ENCODE results near the gene HCK. TPM values are rescaled to one million over a fixed set of nuclear protein-coding genes. Genes with fewer than 3 reads are reported as not detected.

HCK gene
- polyA plus RNA-seq, 1 experiment: 0.05 TPM

GRCh38 chr20:32007787-32008616 is 44.0 kb upstream of the HCK start:
- H3K36me3 ChIP-seq (ENCODE audit: control insufficient read depth, insufficient read depth, low read length): no peaks in the 10 kb centered on the region
- ChIA-PET POLR2A (no interaction called here), CTCF (interaction anchor here (0.5 to 2.5 kb wide), 8 partner anchors 9 to 112 kb away, joined by 3 to 11 read pairs (median 4); partner anchors contain the start of gene PDRG1)
- peaks cover 8% of the 10 kb centered on the region for H3K27me3 ChIP-seq (ENCODE audit: control insufficient read depth, insufficient read depth, low read length)
- no peak for DNase-seq (ENCODE audit: low read depth)
- no peak overlapping the region for H3K4me3 ChIP-seq (ENCODE audit: low read depth, low read length)
- TF ChIP-seq, protein P1, sequence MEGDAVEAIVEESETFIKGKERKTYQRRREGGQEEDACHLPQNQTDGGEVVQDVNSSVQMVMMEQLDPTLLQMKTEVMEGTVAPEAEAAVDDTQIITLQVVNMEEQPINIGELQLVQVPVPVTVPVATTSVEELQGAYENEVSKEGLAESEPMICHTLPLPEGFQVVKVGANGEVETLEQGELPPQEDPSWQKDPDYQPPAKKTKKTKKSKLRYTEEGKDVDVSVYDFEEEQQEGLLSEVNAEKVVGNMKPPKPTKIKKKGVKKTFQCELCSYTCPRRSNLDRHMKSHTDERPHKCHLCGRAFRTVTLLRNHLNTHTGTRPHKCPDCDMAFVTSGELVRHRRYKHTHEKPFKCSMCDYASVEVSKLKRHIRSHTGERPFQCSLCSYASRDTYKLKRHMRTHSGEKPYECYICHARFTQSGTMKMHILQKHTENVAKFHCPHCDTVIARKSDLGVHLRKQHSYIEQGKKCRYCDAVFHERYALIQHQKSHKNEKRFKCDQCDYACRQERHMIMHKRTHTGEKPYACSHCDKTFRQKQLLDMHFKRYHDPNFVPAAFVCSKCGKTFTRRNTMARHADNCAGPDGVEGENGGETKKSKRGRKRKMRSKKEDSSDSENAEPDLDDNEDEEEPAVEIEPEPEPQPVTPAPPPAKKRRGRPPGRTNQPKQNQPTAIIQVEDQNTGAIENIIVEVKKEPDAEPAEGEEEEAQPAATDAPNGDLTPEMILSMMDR (IDR thresholded peaks at IDR 0.05; ENCODE audit: insufficient read depth, low read depth, low read length): no peak

- TF ChIP-seq, protein P1 (IDR thresholded peaks at IDR 0.05; ENCODE audit: insufficient read depth, low read depth, low read length): no peak
- CTCF ChIA-PET: interaction anchor here (1.2 kb wide), 1 partner anchor 23 kb away, joined by 3 read pairs; no protein-coding TSS in a partner anchor
- Histone ChIP-seq H3K27me3 (ENCODE audit: control insufficient read depth, insufficient read depth, low read length) (peaks cover 8% of the 10 kb centered on the region), H3K36me3 (ENCODE audit: control insufficient read depth, insufficient read depth, low read length) (no peaks in the 10 kb centered on the region), H3K4me3 (ENCODE audit: low read depth, low read length) (no peak overlapping the region)
- DNase-seq (ENCODE audit: low read depth): no peak
- POLR2A ChIA-PET: no interaction called here
Measured at GRCh38 chr20:32009564-32009963, 42.5 kb upstream of the HCK start.

DNA sequence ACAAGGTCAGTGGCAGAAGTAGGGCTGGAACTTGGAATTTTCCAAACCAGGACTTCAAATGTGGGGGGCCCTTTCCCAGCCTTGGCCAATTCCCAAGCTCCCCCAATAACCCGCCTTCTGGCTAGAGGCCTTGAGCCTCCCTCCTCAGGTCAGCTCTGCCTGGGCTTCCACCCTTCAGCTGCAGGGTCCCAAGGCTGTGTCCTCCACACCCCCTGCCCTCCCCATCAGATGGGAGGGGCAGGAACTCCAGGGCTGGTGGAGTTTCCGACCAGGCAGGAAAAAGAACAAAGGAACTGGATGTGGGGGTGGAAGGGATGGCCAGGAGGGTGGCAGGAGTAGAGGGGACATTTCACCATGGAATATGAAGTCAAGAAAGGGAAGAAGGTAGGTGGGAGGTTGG is 41.9 kb upstream of the HCK start, which contains the start of gene CCM2L:
CCM2L (plus strand) TSS at position 338 of the 400 bp plus-strand sequence; CDS start at position 355, 17 bp downstream.
- TF ChIP-seq, protein P1 (IDR thresholded peaks at IDR 0.05; ENCODE audit: insufficient read depth, low read depth, low read length): no peak
- Histone ChIP-seq H3K4me3 (ENCODE audit: low read depth, low read length) (no peak within 1 kb of the TSS), H3K27me3 (ENCODE audit: control insufficient read depth, insufficient read depth, low read length) (peaks cover 12% of the 10 kb centered on the region), H3K36me3 (ENCODE audit: control insufficient read depth, insufficient read depth, low read length) (no peaks in the 10 kb centered on the region)
- CTCF ChIA-PET: interaction anchor here (1.2 kb wide), 1 partner anchor 22 kb away, joined by 3 read pairs; no protein-coding TSS in a partner anchor
- POLR2A ChIA-PET: no interaction called here
- no peak for DNase-seq (ENCODE audit: low read depth)

DNA sequence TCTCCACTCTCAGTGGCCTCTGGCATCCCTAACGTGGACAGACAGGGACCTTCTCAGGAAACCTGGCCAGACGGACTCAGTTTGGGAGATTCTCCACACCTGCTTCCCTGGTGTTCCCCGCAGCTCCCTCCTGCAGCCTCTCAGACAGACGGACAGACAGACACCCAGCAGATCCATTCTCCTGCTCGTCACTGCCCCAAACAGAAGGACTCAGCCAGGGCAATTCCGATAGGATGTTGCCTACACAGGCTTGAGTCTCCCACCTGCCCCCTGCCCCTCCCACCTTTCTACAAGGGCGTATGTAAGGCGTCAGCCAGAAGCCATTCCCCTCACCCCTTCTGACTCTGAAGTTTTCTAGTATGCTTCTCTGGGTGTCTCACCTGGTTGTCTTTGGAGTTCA is 41.4 kb upstream of the HCK start:
- TF ChIP-seq, protein P1 (IDR thresholded peaks at IDR 0.05; ENCODE audit: insufficient read depth, low read depth, low read length): no peak
- ChIA-PET CTCF (interaction anchor here (1.2 kb wide), 1 partner anchor 22 kb away, joined by 3 read pairs; no protein-coding TSS in a partner anchor), POLR2A (no interaction called here)
- Histone ChIP-seq H3K36me3 (ENCODE audit: control insufficient read depth, insufficient read depth, low read length) (no peaks in the 10 kb centered on the region), H3K4me3 (ENCODE audit: low read depth, low read length) (no peak overlapping the region), H3K27me3 (ENCODE audit: control insufficient read depth, insufficient read depth, low read length) (peaks cover 16% of the 10 kb centered on the region)
- DNase-seq (ENCODE audit: low read depth): no peak

GRCh38 chr20:32012159-32012688 is 39.8 kb upstream of the HCK start:
- POLR2A ChIA-PET: no interaction called here
- TF ChIP-seq, protein P1 (IDR thresholded peaks at IDR 0.05; ENCODE audit: insufficient read depth, low read depth, low read length): no peak
- no peak for DNase-seq (ENCODE audit: low read depth)
- CTCF ChIA-PET: interaction anchor here (1.1 to 2.8 kb wide), 4 partner anchors 11 to 23 kb away, joined by 3 to 9 read pairs (median 4); no protein-coding TSS in a partner anchor
- no peaks in the 10 kb centered on the region for H3K36me3 ChIP-seq (ENCODE audit: control insufficient read depth, insufficient read depth, low read length)
- H3K27me3 ChIP-seq (ENCODE audit: control insufficient read depth, insufficient read depth, low read length): peaks cover 16% of the 10 kb centered on the region
- H3K4me3 ChIP-seq (ENCODE audit: low read depth, low read length): no peak overlapping the region
